Type B pancreatic cell (in vitro differentiated cells): Measurements from ENCODE around the gene GPER1. TPM values are rescaled to one million over a fixed set of nuclear protein-coding genes. Genes with fewer than 3 reads are reported as not detected.

Experiments used
- DNase-seq: peaks from one replicate; pipeline ENCODE4 v3.0.0; 2021; ENCODE audit warnings: mixed read lengths; ENCODE audit not compliant: unreplicated experiment; ENCODE audit errors: extremely low spot score
- H3K27ac Mint-ChIP-seq: 2 replicates; pipeline ENCODE4 v1.8.0; 2021; ENCODE audit warnings: mild to moderate bottlenecking, mixed read lengths
- H3K27me3 Mint-ChIP-seq: 2 replicates; pipeline ENCODE4 v1.8.0; 2021; ENCODE audit warnings: mixed read lengths
- H3K36me3 Mint-ChIP-seq: 2 replicates; pipeline ENCODE4 v1.8.0; 2021; ENCODE audit warnings: mixed read lengths
- H3K4me1 Mint-ChIP-seq: one replicate; pipeline ENCODE4 v1.8.0; 2021; ENCODE audit warnings: mixed read lengths; ENCODE audit not compliant: unreplicated experiment
- H3K4me3 Mint-ChIP-seq: 2 replicates; pipeline ENCODE4 v1.8.0; 2021; ENCODE audit warnings: mild to moderate bottlenecking, mixed read lengths
- H3K9me3 Mint-ChIP-seq: 2 replicates; pipeline ENCODE4 v1.8.0; 2021; ENCODE audit warnings: mixed read lengths
- total RNA-seq: library from RNA; stranded (reverse); gene quantifications from 2 replicates; pipeline ENCODE4 v1.2.1, GENCODE V29; 2021; ENCODE audit warnings: low replicate concordance
- TF ChIP-seq, protein P1 (sequence below): fragments of 200-600 bp; sonication (generic); conservative IDR thresholded peaks from 2 replicates; pipeline ENCODE4 v1.5.0; 2021; ENCODE audit warnings: antibody characterized with exemption, mild to moderate bottlenecking

GPER1 gene
- total RNA-seq, 1 donor from 2014 or later: 5.0 TPM

- Mint-ChIP-seq H3K4me1 (peaks cover 22% of the 10 kb centered on the region), H3K9me3 (no peaks in the 10 kb centered on the region), H3K36me3 (no peaks in the 10 kb centered on the region), H3K4me3 (no peak overlapping the region), H3K27ac (no peak overlapping the region), H3K27me3 (no peaks in the 10 kb centered on the region)
- TF ChIP-seq, protein P1, sequence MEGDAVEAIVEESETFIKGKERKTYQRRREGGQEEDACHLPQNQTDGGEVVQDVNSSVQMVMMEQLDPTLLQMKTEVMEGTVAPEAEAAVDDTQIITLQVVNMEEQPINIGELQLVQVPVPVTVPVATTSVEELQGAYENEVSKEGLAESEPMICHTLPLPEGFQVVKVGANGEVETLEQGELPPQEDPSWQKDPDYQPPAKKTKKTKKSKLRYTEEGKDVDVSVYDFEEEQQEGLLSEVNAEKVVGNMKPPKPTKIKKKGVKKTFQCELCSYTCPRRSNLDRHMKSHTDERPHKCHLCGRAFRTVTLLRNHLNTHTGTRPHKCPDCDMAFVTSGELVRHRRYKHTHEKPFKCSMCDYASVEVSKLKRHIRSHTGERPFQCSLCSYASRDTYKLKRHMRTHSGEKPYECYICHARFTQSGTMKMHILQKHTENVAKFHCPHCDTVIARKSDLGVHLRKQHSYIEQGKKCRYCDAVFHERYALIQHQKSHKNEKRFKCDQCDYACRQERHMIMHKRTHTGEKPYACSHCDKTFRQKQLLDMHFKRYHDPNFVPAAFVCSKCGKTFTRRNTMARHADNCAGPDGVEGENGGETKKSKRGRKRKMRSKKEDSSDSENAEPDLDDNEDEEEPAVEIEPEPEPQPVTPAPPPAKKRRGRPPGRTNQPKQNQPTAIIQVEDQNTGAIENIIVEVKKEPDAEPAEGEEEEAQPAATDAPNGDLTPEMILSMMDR: no peak
- DNase-seq: no peak
Measured at GRCh38 chr7:1080921-1081255, 7.0 kb upstream of the GPER1 start.

DNA sequence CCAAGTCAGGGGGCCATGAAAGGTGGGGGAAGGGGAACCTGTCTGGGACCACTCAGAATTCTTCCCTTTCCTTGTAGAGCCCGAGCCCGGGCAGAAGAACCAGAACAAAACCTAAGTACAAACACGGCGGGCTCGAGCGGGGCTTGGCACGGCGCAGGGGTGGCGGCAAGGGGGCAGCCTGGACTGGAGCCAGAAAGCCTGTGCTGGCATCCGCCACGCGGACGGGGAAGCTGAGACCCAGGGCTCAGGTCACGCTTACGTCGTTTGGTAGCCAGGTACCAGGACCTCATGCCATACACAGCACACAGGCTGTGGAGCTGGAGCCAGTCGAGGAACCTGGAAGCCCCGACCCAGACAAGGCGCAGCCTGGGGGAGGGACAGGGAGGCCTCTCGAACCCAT is 6.6 kb upstream of the GPER1 start:
- Mint-ChIP-seq H3K27ac (no peak overlapping the region), H3K36me3 (no peaks in the 10 kb centered on the region), H3K4me1 (peaks cover 22% of the 10 kb centered on the region), H3K27me3 (no peaks in the 10 kb centered on the region), H3K9me3 (no peaks in the 10 kb centered on the region), H3K4me3 (no peak overlapping the region)
- TF ChIP-seq, protein P1: no peak
- no peak for DNase-seq

DNA sequence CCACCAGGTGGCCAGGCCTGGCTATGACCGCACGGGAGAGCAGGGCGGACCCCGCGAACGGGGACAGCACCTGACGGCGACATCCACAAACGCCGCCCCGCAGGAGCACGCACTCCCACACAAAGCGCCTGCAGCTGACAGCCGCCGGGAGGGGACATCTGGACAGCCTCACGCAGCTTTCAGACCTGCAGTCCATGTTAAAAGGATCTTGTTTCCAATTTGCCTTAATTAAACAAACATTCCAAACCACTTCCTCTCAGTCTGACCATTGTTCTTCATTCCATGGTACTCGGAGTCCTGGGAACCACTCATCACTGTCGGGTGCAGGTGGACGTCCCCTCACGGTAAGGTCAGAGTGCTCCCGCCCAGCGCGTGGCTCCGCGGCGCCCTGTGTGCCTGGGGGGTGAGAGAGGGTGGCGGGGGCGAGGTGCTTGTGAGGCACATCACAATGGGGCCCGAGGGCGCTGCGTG is 5.9 kb upstream of the GPER1 start:
- H3K4me1 Mint-ChIP-seq: peaks cover 24% of the 10 kb centered on the region
- no peak for DNase-seq
- no peaks in the 10 kb centered on the region for H3K36me3 Mint-ChIP-seq
- no peaks in the 10 kb centered on the region for H3K27me3 Mint-ChIP-seq
- TF ChIP-seq, protein P1: no peak
- H3K27ac Mint-ChIP-seq: peak overlapping the region; percentile 74
- H3K9me3 Mint-ChIP-seq: no peaks in the 10 kb centered on the region
- H3K4me3 Mint-ChIP-seq: peak overlapping the region; percentile 41

GRCh38 chr7:1083729-1084657 is 3.9 kb upstream of the GPER1 start:
- no peak overlapping the region for H3K4me3 Mint-ChIP-seq
- no peaks in the 10 kb centered on the region for H3K27me3 Mint-ChIP-seq
- H3K27ac Mint-ChIP-seq: no peak overlapping the region
- TF ChIP-seq, protein P1: no peak
- H3K36me3 Mint-ChIP-seq: no peaks in the 10 kb centered on the region
- DNase-seq: no peak
- peaks cover 40% of the 10 kb centered on the region for H3K4me1 Mint-ChIP-seq
- no peaks in the 10 kb centered on the region for H3K9me3 Mint-ChIP-seq

- Mint-ChIP-seq H3K36me3 (no peaks in the 10 kb centered on the region), H3K27ac (peak overlapping the region; percentile 51), H3K4me3 (no peak overlapping the region)
Measured at GRCh38 chr7:1085266-1085665, 2.6 kb upstream of the GPER1 start.

More at GRCh38 chr7:1085266-1085665, 2.6 kb upstream of the GPER1 start:
- no peak for DNase-seq
- Mint-ChIP-seq H3K27me3 (no peaks in the 10 kb centered on the region), H3K4me1 (peaks cover 38% of the 10 kb centered on the region), H3K9me3 (no peaks in the 10 kb centered on the region)
- TF ChIP-seq, protein P1: no peak
